HepG2 (cell line): ENCODE data around the gene PDP2.

Source experiments
- BCL3 ChIP-seq: sonication (generic); formaldehyde crosslinking; IDR thresholded peaks from 2 replicates; pipeline ENCODE4 v1.5.1; 2020; ENCODE audit warnings: mild to moderate bottlenecking, missing genetic modification reagents, moderate library complexity
- BHLHE40 ChIP-seq: IDR thresholded peaks from 2 replicates; pipeline ENCODE4 v1.6.1; 2011; ENCODE audit warnings: low read length, improper control_type of control experiment
- FOXJ3 ChIP-seq: sonication (generic); formaldehyde crosslinking; IDR thresholded peaks from 2 replicates; pipeline ENCODE4 v1.4.0; 2020; ENCODE audit warnings: missing genetic modification reagents, mild to moderate bottlenecking, borderline replicate concordance
- LRRFIP1 ChIP-seq: sonication (generic); formaldehyde crosslinking; conservative IDR thresholded peaks from 2 replicates; pipeline ENCODE4 v1.4.0; 2020; ENCODE audit warnings: missing genetic modification reagents
- ZBTB10 ChIP-seq: sonication (generic); formaldehyde crosslinking; IDR thresholded peaks from 2 replicates; pipeline ENCODE4 v1.4.0; 2020; ENCODE audit warnings: missing genetic modification reagents, borderline replicate concordance
- TF ChIP-seq, protein P1 (sequence below): sonication (generic); formaldehyde crosslinking; IDR thresholded peaks from 2 replicates; pipeline ENCODE4 v1.5.0; 2020; ENCODE audit warnings: mild to moderate bottlenecking, missing genetic modification reagents, moderate library complexity

DNA sequence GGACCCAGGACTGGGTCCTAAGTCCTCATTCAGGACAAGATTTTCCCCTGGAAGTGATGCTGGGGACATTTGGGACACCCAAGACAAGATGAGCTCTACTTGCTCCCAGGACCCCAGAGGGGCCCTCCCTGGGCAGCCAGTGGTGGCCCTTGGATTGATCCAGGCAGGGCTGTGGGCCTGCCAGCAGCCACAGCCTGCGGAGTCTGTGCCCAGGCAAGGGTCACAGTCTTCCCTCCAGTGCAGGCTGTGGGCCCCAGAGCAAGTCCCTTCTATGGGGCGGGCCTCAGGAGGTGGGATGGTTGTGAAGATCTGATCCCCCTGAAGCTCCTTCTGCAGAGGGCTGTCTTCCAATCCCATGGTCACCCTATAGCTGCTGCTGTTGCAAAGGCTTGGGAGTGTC, 23.5 kb upstream of the PDP2 start:
- TF ChIP-seq, protein P1, sequence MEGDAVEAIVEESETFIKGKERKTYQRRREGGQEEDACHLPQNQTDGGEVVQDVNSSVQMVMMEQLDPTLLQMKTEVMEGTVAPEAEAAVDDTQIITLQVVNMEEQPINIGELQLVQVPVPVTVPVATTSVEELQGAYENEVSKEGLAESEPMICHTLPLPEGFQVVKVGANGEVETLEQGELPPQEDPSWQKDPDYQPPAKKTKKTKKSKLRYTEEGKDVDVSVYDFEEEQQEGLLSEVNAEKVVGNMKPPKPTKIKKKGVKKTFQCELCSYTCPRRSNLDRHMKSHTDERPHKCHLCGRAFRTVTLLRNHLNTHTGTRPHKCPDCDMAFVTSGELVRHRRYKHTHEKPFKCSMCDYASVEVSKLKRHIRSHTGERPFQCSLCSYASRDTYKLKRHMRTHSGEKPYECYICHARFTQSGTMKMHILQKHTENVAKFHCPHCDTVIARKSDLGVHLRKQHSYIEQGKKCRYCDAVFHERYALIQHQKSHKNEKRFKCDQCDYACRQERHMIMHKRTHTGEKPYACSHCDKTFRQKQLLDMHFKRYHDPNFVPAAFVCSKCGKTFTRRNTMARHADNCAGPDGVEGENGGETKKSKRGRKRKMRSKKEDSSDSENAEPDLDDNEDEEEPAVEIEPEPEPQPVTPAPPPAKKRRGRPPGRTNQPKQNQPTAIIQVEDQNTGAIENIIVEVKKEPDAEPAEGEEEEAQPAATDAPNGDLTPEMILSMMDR (CRISPR knock-in tag), result no peak
- TF ChIP-seq BHLHE40, result no peak
- TF ChIP-seq LRRFIP1, result no peak
- TF ChIP-seq BCL3, result no peak
- no peak for TF ChIP-seq ZBTB10 (CRISPR knock-in tag)
- TF ChIP-seq FOXJ3 (CRISPR knock-in tag), result no peak
